Stimulated activated CD4-positive, alpha-beta T cell treated with anti-CD3 and anti-CD28 coated beads, Interleukin-1b, Interleukin-23, amount 100 ng/mL, for 24 hours (primary cell): ENCODE measurements around the gene MRTFA.

Experiments used
- DNase-seq, 4 experiments: peaks; one replicate each; pipeline ENCODE4 v3.0.0-alpha.2; 2020; ENCODE audit warnings: low read depth in 4 of 4, low spot score in 1 of 4

Gene MRTFA

DNA sequence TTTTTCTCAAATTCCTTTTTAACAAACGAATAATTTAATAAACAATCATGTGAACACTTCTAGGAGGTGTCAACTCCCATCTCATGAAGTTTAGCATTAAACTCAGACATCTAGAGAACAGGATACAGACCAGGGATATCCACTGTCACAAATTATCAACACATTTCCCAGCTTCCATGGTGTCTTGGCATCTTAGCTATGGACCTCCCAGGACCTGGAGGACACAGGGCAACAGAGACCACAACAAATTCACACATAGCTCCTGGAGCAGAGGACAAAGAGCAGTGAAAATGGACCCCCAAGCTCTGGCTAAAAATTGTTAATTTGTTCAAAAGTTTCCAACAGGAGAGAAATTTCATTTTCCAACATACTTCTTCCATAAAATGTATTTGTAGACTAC is 163.9 kb downstream of the MRTFA start:
- no peak for DNase-seq

DNA sequence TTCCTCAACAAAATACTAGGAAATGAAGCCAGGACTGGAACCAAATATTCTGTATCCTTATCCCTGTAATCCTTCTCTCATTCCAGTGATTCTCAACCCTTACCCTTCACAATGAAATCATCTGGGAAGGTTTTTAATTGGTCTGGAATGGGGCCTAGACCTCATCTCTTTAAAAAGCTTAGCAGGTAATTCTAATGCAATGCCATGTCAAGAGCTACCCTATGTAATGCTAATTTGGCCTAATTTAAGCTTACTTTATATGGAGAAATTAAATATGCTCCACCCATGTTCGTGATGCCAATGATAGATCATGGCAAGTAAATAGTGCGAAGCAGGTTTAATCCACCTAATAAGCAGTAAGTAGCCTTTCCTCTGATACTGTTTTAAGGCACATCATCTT is 164.5 kb downstream of the MRTFA start:
- no peak for DNase-seq

DNA sequence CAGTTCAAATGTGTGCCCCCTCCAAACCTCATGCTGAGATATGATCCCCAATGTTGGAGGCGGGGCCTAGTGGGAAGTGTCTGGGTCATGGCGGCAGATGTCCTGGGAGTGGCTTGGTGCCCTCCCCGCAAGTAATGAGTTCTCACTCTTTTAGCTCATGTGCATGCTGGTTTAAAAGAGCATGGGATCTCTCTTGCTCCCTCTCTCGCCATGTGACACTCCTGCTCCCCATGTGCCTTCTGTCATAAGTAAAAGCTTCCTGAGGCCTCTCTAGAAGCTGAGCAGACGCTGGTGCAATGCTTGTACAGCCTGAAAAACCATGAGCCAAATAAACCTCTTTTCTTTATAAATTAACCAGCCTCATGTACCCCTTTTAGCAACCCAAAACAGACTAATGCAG is 167.3 kb downstream of the MRTFA start:
- no peak for DNase-seq

DNA sequence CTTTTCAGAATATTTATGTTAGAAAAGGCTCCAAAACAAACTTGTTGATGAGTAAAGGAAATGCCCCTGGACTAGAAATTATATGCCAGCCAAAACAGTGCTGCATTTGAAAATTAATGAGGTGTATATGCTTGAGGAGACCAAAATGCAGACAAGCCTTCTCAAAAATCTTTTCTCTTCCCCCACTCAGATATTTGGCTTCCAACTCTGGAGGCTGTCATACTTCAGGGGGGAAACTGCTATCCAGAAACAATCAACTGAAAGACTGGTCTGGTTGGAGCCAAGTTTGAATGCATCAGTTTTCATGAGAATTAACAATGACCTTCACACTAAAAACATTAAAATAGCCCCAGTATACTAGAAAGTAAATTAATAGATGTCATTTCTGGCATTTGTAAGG is 167.9 kb downstream of the MRTFA start:
- DNase-seq: no peak

DNA sequence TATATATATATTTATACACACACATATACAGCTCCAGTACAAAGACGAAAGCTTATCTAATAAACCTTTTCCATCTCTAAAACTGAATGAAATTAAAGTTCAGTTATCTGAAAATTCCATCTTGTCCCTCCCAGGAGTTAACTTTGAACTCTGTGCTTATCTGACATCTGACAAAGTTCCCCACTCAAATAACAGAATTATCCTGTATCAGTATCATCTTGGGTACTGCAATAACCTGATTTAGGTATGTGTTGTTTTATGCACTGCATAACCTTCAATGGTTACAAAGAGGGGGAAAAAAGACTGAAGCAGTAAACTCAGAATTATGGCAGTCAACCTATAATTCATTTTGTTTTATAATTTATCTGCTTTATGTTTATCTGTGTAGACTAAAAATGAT is 169.5 kb downstream of the MRTFA start:
- DNase-seq: no peak

DNA sequence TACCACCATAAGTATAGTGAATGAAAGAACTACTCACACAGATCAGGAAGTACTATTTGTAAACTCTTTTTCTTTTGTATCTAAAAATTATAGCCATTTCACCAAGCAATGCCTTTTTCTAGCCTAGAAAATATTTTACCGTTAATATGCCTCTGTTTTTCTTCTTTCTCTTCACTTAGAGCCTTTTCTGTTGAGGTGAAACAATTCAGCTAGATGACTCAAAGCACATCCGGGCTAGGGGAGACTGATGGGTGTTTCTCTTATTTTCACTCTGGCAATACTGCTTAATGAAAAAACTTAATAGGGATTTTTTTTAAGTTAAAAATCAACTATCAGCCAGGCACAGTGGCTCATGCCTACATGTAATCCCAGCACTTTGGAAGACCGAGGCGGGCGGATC is 172.8 kb downstream of the MRTFA start:
- no peak for DNase-seq

DNA sequence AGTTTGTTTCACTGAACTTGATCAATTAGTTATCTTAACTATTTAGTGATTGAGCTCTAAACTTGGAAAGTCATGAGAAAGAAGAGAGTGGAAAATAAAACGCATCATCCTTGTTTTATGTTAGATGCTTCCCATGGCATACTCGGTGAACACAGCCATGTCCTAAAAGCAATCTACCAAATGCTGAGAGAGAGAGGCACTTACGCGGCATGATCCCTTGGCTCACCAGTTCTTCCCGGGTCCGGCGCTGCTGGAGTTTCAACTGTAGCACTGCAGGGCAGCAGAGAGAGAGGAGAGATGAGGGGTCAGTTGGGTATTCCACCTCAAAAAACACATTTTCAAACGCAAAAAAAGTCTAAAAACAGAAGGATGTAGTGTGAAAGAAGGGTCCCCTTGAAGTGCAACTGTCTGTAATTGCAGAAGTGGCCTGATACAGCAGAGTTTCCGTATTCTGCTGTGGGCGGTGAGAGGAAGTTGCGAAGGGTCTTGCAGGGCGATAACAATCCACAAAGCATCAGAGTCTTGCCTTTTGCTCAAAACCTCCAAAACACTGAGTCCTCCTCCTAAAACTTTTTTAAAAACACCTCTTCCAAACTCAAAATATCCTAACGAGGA is 173.4 kb downstream of the MRTFA start:
- peak in 2 of 4 experiments; percentile 27 to 32 for DNase-seq

DNA sequence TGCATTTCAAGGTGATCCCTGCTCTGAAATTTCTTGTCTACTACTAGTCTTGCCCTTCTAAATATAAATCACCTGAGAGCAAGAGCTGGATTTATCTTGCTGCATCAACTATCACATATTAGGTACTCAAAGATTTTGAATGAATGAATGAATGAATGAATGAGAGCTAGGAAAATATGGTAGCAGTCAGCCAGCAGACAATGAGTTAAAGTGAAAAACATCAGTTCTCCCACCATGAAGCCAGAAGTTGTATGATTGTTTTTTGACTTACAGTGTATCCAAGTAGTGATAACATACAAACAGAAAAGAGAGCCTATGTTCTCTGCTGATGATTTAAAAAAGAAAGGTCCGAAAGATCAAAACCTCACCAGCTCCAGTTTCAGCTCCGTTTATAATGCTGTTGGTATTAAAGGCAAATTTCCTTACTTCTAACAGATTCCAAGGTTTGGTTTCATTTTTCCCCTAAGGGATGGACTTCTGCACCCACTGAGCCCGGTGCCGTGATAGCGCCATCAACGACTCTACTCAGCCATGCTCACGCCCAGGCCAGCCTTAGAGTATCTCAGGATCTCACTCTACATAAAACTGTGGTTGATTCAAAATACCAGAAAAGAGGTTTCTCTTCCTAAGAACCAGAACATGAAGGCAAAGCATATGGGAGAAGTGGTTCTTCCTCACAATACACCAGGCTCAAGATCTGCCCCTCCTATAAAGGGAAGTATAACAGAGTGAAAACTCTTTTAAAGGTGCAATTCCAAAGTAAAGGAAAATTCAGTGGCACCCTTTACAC is 174.1 kb downstream of the MRTFA start:
- DNase-seq: peak in 1 of 4 experiments; percentile 7

DNA sequence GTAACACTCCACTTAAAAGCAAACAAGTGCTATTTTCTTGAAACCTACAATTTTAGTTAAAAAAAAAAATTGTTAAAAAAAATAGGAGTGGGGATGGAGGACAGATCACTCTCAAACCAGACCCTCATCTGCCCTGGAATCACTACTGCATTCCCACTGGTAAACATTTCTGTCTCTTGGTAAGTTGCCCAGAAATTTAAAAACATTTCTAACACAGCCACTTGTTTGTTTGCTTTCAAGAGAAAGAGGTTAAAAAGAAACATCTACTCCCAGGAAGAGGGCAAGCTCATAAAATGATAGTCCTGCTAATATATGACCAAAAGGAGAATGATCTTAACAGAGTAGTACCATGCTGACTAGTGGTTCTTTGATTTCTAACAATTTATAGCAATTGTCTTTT is 182.8 kb downstream of the MRTFA start:
- no peak for DNase-seq

DNA sequence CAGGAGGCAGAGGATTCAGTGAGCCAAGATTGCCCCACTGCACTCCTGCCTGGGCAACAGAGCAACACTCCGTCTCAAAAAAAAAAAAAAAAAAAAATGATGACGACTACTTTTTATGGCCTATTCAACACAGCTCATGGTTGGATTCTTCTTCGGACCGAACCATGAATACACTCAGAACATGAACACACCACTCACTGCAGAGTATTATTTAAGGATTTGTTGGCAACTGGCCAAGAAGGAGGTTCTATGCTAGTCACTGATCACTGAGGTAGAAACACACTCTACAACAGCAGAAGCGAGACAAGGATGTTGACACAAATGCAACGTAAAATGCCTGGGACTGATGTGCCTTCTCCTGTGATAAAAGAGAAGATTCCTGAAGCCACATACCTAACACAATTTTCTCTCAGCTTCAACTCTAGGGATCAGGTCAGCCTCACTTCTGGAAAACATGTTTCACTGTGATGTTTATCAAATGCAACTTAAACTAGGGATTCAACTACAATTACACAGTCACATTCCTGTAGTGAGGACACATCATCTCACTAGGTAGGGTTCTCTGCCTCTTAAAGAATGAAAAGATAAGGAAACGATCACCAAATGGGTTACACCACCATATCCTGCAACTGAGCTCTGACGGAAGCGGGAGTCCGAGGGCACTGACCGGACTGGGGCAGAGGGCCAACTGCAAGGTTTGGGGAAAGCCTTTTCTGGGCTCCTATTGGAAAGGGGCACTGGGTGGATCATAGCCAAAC is 183.6 kb downstream of the MRTFA start:
- DNase-seq: no peak

DNA sequence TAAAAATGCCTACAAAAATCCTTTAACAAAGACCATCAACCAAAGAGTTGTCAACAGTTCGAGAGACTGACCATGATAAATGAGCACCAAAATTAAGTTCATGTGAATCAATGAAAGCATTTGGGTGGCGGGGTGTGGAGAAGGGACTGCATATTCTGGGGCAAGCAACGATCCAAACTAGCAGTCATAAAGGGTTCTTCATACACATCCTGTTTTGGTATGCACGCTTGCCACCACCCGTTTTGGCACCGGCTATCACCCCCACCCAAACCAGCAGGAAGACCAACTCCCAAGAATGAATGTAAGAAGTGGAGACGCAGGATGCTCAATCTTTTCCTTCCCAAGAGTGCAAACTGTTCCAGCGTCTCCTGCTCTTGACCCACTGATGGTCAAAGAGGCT is 185.3 kb downstream of the MRTFA start:
- no peak for DNase-seq

DNA sequence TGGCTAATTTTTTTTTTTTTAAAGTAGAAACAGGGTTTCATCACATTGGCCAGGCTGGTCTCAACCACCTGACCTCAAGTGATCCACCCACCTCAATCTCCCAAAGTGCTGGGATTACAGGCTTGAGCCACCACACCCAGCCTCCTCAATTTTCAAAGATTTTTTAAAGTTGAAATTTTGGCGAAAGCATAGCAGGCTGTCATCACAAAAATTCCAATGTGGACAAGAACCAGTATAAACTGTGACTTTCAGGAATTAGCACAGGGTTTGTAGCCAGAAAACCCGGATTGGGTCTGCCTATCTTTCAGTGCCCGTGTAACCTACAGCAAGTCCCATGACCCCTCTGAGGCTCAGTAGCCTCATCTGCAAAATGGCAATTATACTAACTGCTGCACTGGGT is 185.9 kb downstream of the MRTFA start:
- DNase-seq: no peak

DNA sequence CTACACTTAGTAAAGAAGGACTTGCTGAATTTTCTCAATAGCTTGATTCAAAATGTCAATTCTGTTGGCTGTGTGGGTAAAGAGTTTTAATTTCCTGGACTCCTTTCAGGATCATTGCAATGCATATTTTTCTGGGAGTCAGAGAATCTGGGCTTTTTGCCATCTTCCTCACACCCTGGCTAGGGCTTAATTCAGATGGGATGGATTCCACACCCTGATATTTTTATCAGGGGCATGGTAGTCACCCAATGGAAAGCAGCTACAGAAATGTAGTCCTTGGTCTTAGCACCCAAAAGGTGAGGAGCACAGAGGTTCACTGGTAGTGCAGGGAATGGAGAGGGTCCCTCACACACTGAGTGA is 186.9 kb downstream of the MRTFA start:
- DNase-seq: no peak

DNA sequence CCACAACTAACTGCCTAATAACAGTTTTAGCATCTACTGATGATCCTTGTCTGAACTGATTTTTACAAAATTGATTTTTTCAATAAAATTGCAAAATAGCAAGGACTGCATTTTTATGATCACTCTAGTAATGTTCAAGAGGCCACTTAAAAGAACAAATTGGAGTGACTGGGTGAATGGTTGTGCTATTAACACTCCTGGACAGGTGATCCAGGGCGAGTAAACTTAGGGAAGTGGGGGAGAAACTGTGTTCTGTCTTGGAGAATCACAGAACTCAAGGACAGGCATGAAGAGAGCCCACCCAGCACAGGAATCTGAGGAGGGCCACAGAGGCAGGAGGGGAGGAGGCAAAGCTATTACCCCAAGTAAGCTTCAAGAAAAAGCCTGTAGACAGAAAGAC is 190.3 kb downstream of the MRTFA start:
- DNase-seq: no peak

DNA sequence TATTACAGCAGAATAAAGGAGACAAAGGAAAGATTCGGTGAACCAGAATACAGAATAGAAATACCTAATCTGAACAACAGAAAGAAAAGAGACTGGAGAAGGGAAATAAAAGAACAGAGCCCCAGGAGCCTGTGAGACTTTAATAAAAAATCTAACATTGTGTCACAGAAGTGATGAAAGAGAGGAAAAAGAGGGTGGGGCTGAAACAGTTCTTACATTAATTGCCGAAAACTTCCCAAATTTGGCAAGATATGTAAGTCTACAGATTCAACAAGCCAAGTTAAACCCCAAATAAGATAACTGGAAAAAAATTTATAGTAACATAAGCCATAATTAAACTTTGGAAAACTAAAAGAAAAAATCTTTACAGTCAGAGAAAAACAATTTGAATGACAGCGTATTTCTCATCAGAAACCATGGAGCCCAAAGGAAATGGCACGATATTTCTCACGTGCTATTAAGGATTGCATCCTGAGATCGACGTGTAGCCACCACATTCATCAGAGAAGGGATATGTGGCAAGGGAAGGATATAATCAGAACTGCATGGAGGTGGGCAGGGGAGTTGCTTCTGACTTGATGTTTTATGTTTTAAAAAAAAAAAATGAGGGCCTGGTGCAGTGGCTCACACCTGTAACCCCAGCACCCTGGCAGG is 192.2 kb downstream of the MRTFA start:
- no peak for DNase-seq

DNA sequence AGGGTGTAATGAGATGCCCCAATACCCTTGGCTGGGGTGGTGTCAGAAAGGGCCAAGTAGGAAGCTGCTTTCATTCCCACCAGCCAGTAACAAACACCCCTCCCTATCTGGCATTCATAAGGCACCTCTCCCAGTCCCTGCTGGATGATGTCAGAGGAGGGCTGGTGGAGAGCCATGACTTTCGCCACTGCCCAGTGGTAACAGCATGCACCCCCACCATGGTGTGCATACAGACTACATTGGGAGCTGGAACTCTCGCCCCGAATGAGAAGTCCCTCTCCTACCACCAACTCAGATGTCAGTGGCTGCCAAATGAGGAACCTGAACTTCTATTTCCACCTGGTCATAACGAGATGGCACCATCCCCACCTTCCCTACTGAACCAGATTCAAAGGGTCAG is 192.8 kb downstream of the MRTFA start:
- DNase-seq: no peak

DNA sequence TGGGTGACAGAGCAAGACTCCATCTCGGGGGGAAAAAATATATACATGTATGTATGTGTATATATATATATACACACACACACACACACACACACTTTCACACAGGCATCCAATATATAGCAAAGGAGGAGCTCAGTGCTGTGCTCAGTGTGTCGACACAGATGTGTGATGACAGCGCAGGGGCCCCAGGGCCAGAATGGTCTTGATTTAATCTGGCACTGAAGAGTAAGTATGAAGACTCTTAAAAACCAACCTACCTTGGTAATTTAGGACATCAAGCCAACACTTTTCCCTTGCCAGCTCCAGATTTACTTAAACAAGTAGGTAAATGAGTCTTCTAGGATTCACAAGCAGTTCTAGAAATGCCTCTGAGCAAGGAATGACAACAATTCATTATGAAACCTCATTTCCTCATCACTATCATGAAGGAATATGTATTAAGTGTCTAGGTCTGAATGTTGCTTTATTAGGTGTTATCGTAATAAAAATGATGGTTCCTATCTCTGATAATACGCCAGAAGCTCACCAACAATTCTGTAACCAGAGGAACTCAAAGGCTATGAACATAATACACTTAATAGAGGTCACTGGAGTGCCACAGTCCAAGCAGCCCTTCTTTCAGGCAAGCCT is 194.6 kb downstream of the MRTFA start:
- DNase-seq: no peak

DNA sequence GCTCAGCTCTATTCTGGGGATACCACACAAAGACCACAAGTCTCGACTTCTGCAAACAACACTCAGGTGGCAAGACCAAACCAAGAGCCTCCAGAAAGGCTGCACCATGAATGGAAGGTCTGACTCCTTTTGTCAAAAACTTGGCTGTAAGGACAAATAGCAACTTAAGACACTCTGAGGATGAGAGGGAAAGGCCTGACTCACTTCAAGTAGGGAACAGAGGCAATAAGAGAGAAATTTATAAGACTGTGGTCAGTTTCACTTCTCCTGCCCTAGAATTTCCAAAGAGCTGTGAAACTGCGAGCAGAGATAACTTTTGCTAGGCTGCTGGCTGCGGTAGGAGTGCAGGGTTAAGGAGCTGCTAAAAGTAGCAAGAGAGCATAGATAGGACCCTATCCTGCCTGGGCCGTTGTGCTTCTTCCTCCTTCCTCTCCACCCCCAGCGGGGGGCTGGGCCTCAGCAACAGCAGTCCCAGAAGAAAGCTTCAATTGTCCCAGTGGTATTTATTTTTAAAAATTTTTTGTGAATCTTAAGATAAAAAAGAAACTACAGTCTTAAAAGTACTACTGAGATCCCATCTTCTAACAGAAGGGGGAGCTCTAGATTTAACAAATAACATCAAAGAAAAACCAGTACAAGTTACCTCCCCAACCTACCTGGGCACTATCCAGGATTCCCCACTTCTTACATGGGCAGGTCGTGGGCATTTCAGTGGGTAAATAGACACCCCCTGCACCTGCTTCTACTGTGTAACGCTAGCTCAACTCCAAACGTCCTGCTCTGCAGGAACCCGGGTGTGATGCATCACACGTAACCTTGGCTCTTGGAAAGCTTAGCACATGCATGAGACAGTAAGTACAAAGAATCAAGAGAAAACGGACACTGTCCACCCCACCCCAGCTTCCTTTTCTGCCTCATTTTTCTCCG is 199.8 kb downstream of the MRTFA start:
- DNase-seq: no peak

DNA sequence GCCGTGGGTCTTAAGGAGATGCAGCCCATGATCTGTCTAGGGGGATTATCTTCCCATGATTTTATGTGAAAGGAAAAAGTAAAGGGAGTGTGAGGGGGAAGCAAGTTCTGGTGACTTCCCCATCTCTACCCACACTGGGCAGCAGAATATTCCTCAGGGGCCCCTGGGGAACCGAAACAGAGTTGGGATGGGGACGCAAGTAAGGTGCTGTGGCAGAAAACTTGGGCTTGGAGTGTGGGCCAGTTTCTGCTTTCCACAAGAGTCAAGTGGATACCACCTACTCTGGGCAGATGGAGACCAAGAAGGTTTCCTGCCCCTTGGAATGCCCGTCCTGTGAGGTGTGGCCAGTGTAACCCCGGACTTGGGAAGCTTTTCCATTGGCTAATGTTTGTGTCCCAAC is 201.8 kb downstream of the MRTFA start:
- DNase-seq: no peak

DNA sequence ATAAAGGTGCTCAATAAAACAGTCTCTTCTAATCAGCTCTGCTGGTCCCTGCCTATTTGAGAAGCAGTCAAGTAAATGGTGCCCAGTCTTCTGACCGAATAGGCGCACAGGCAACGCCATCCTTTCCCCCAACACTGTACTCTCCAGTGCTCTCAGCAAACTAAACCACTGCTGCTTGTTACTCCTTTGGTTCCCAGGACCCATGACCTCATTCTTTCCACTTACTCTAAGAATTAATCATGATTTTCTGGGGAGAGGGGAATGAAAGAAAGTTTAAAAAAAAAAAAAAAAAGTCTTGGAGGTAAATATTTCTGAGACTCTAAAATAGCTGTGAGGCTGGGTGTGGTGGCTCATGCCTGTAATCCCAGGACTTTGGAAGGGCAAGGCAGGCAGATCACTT is 202.4 kb downstream of the MRTFA start:
- no peak for DNase-seq
